CD4-positive, alpha-beta T cell treated with Interleukin-4 for 4 hours (primary cell): ENCODE measurements around the gene SLC27A5.
A peak's percentile ranks its signal among the peaks of the same experiment; 100 is the strongest.
"Not testable (repeated sequence)": the region's sequence is repeated elsewhere in the genome, so short reads cannot be mapped to it uniquely, and the experiment has no call there.

Experiments used
- DNase-seq: peaks from one replicate; pipeline ENCODE4 v3.0.0-alpha.2; 2020

Gene SLC27A5

DNA sequence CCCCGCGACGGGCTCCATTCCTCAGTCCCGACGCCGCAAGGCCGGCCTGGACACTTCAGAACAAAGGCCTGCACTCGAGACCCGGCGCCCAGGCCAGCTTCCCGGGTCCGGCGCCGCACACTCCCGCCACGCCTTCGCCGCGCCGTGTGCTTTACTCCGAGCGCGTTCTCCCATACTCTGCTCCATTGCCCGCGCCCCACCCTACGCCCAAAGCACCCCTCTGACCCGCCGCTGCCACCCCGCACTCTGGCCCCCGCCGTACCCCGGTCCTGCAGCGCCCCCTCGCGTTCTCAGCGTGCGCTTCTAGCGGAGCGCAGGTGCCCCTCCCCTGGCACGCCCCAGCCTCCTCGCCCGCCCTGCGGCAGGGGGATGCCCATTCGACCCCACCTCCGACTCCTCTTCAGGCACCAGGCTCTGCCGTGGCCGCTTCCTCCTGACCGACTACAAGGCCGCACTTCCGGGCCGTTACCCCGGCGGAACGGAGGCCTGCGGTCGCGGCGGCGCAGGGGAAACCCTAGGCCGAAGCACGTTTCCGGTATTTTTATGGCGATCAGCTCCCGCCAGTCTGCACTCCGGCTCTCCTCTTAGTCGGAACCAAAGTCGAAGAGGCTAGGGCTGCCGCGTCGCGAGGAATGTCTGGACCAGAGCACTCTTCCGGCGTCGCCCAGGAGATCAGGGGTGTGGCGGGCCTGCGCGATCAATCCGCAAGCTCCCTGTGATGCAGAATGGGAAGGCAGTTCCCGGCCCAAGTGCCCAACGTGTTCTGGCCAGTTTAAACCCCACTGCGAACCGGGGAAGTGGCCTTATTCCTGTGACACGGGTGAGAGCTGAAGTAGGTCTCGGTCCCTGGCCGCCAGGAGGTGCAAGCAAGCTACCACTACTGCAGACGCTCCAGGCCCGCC is 7.8 kb upstream of the SLC27A5 start, which contains the start of gene ZBTB45:
ZBTB45 (minus strand) TSS at position 456 of the 902 bp plus-strand sequence. CDS start 2,137 bp downstream, outside the sequence.
- DNase-seq: peak; percentile 94

DNA sequence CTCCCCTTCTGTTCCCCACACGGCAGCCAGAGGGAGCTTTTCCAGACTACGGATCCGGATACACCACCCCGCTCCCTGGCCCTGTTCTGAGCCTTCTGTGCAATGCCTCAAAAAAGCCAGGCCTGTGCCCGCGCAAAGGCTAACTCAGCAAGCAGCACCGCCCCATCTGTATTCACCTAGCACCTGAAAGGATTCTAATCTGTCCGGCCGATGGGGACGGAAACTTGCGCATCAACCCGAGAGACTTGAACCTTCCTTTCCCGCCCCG is 7.2 kb upstream of the SLC27A5 start:
- DNase-seq: peak; percentile 42

GRCh38 chr19:58518256-58519086 is 6.7 kb upstream of the SLC27A5 start:
- no peak for DNase-seq

GRCh38 chr19:58516964-58517833 is 5.4 kb upstream of the SLC27A5 start:
- no peak for DNase-seq

- DNase-seq: no peak
Observed at GRCh38 chr19:58516246-58516836, 4.5 kb upstream of the SLC27A5 start.

DNA sequence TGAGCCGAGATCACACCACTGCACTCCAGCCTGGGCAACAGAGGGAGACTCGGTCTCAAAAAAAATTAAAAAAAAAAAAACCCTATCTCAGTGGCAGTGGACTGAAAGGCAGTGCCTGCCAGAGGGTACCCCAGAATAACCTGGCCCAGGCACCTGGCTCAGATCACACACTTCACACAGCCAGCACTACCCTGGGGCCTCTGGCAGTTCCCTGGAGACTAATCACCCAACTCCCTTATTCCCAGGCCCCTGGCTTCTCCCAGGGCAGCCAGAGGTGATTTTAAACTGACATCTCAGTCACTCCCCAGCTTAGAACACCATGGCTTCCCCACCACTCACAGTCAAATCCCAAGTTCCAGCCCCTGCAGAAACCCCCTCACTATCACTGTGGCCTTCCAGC is 3.5 kb upstream of the SLC27A5 start:
- DNase-seq: no peak

- no peak for DNase-seq
Observed at GRCh38 chr19:58514564-58515022, 2.8 kb upstream of the SLC27A5 start.

DNA sequence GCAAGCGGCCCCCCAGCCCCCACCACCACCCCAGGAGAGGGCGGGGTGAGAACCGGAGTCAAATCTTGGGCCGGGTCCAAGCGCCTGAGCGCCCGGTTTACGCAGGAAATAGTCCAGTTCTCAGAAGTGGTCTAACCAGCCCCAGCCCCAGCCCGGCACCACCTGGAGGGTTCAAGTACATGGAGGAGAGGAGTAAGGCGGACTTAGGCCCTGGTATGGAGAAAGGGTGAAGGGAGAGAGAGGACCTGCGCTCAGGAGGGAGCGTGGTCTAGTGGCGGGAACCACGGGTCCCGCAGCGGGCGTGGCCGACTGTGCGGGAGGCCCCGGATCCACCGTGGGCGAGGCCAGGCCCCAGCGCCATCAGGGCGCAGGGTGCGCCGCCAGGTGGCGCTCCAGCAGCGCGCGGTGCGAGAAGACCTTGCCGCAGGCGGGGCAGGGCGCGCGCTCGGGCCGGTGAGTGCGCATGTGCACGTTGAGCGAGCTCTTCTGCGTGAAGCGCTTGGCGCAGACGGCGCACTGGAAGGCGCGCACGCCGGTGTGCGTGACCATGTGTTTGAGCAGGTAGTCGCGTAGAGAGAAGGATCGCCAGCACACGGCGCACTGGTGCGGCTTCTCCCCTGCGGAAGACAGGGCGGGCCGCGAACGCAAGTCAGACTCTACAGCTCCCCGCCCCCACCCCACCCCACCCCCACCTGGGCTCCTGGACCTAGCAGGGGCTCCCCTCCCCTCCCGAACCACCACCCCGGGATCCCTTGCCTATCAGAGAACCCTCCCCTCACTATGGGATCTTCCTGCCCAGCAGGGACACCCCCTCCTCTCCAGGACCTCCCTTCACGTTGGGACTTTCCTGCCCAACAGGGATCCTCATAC is 2.1 kb upstream of the SLC27A5 start:
- peak; percentile 92 for DNase-seq

DNA sequence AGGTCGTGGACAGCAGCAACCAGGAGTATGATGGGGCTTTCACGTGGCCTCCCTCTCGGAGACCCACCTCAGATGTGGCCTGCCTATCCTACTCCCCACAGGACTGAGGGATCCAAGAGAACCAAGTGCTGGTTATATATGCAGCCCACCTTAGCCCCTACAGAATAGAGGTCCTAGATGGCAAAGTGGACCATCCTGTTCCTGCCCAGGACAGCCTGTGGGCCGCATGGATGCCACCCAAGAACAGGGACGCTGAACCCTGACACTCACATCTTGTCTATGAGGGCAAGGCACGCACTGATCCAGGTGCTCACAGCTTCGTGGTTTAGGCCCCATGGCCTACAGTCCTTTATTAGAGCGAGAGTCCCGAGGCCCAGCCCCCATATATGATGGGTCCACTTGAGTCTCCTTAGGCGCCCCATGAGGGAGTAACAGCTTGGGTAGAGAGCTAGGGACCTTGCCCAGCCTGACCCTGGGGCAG is 1.5 kb upstream of the SLC27A5 start:
- no peak for DNase-seq

DNA sequence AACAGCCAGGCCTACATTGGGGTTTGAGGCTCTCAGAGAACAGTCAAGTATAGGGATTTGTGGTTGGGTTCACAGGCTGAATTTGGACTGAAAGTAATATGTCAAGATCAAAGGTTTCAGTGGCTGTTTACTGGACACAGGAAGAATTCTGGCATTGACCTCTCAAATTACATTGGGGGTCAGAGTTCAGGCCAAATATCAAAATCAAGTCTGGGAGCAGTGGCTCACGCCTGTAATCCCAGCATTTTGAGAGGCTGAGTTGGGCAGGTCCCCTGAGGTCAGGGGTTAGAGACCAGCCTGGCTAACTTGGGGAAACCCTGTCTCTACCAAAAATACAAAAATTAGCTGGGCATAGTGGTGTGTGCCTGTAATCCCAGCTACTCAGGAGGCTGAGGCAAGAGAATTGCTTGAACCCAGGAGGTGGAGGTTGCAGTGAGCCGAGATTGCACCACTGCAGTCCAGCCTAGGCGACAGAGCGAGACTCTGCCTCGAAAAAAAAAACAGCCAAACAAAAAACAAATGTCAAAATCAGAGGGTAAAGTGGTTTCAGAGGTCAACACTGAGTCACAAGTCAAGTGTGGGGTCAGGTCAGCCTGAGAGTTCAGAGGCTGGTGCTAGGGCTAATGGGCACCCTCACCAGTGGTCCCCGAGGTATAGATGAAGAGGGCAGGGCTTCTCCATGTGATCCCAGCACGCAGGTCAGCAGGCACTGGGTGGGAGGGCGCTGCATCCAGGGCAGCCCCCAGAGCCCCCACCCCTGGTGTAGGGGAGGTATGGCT is 1.5 kb downstream of the SLC27A5 start:
- no peak for DNase-seq

GRCh38 chr19:58509731-58510083 is 2.1 kb downstream of the SLC27A5 start:
- no peak for DNase-seq

- DNase-seq: not testable (repeated sequence)
Observed at GRCh38 chr19:58507602-58508223, 4.1 kb downstream of the SLC27A5 start.

DNA sequence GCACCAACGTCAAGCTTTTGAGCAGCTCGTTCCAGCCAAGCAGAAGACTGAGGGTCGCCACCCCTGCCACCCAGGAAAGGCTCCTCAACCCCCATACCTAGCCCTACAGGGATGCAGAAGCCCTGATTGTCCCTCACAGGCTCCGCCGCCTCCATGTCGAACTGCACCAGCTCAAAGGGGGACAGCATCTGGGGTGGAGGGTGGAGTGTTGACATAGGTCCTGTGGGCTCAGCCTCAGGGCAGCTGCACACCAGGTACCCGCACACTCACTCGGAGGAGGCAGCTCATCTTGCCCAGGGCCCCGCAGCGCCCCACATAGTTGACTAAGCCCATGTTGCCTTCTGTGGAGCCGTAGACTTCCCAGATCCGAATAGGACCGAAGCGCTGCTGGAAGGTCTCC is 11.6 kb downstream of the SLC27A5 start:
- no peak for DNase-seq

GRCh38 chr19:58499021-58499927 is 12.5 kb downstream of the SLC27A5 start:
- peak; percentile 96 for DNase-seq

GRCh38 chr19:58498316-58499020 is 13.3 kb downstream of the SLC27A5 start:
- DNase-seq: no peak

- DNase-seq: no peak
Observed at GRCh38 chr19:58497634-58498170, 14.1 kb downstream of the SLC27A5 start.

DNA sequence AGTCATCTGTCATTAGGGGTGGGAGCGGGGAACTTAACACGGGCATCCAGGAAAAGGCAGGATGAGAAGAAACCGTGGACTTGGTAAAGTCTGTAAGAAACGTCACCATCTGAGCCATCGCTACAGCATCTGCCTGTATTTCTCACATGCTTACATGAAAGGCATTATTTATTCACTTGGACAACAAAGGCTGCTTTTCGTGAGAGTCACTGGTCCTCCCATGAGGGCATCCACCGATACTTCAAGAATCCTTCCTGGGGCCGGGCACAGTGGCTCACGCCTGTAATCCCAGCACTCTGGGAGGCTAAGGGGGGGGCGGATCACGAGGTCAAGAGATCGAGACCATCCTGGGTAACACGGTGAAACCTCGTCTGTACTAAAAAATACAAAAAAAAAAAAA is 19.5 kb downstream of the SLC27A5 start:
- no peak for DNase-seq

- DNase-seq: no peak
Observed at GRCh38 chr19:58491393-58491792, 20.4 kb downstream of the SLC27A5 start.
